ENCODE data around the gene AP1M1. TPM values are rescaled to one million over a fixed set of nuclear protein-coding genes. Genes with fewer than 3 reads are reported as not detected.

Gene AP1M1
- 83.0 and 88.5 TPM in 2 replicates for total RNA-seq

DNA sequence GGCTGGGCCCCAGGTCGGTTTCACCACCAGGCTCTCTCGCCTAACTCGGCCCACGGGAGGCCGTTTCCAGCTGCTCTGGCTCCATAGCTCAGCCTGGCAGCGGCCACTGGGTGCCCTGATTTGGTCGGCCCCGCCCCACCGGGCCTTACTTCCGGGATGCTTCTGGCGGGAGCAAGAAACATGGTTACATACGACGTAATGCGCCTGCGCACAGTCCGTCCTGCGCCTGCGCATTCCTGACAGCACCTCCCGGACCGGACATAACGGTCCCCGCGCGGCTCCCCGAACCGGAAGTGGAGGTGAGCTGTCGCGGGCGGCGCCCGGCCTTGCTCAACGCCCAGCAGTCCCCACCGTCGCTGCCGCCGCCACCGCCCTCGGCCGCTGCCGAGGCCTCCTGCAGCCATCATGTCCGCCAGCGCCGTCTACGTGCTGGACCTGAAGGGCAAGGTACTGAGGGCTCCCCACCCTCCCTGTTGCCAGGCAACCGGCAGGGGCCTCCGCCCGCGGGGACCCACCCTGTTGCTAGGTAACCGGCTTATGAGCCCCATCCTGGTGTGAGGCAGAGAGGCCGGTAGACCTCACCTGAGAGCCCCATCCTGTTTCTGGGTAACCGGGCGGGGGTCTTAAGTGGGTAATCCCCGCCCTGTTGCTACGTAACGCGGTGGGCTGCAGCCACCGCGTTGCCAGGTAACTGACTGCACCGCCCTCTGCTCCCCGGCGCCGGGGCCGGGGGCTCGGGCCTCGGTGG, at the start of gene AP1M1:
TSS of gene AP1M1 (plus strand) at position 290 of the 748 bp plus-strand sequence. CDS start at position 406, 116 bp downstream.

GRCh38 chr19:16185123-16185767, 12.5 kb upstream of the AP1M1 start, which contains the start of gene FAM32A:
FAM32A (plus strand) TSS chr19:16185410; CDS start chr19:16185443, 33 bp downstream.

Other genes with a start within 250 kb of the AP1M1 start
- not detected in 2 replicates for gene OR10H4, start 248.9 kb upstream of the AP1M1 start, total RNA-seq
- 531 and 554 TPM in 2 replicates for gene TPM4, start 121.4 kb upstream of the AP1M1 start, total RNA-seq
- 39.0 and 39.7 TPM in 2 replicates for gene RAB8A, start 86.0 kb upstream of the AP1M1 start, total RNA-seq
- gene HSH2D, start 54.2 kb upstream of the AP1M1 start, total RNA-seq, result not detected in 2 replicates
- gene CIB3, start 24.4 kb upstream of the AP1M1 start, total RNA-seq, result not detected in 2 replicates
- 70.0 and 91.7 TPM in 2 replicates for gene FAM32A, start 12.5 kb upstream of the AP1M1 start, total RNA-seq
- 1.4 and 2.4 TPM in 2 replicates for gene KLF2, start 126.9 kb downstream of the AP1M1 start, total RNA-seq